Panc1 (cell line): ENCODE measurements around the gene MIOX. TPM values are rescaled to one million over a fixed set of nuclear protein-coding genes. Genes with fewer than 3 reads are reported as not detected.

Experiments used
- ATAC-seq: fragments of 200-7000 bp; cut with Tn5 transposase; 2 replicates; pipeline ENCODE4 v1.9.1; 2020; ENCODE audit warnings: mild to moderate bottlenecking, moderate library complexity
- BruUV-seq: library from RNA; stranded (reverse); fragments of 400-500 nt; replicated peaks from 2 replicates; lab custom pipeline; 2021; lab: Mats Ljungman, UMichigan
- CTCF ChIA-PET: fragments of 300-600 bp; sonication (Branson Sonifier 250); formaldehyde crosslinking; loops from one replicate; lab custom pipeline; 2022; ENCODE audit warnings: antibody characterized with exemption; lab: Charles Lee
- POLR2A ChIA-PET: fragments of 300-600 bp; sonication (Branson Sonifier 250); formaldehyde crosslinking; loops from one replicate; lab custom pipeline; 2022; ENCODE audit warnings: antibody characterized with exemption; lab: Charles Lee
- DNase-seq: peaks from one replicate; pipeline ENCODE4 v3.0.0-alpha.2; 2010; ENCODE audit warnings: low read depth, low spot score
- H3K27ac ChIP-seq: 2 replicates; pipeline ENCODE4 v1.5.1; 2011; ENCODE audit warnings: mild to moderate bottlenecking, low read length, inconsistent platforms
- H3K27me3 ChIP-seq: fragments of 200-500 bp; sonication (Bioruptor generic); 2 replicates; pipeline ENCODE4 v1.6.0; 2014; ENCODE audit warnings: low read length, inconsistent platforms; ENCODE audit not compliant: control insufficient read depth, insufficient read depth
- H3K36me3 ChIP-seq: fragments of 200-500 bp; sonication (Bioruptor generic); 2 replicates; pipeline ENCODE4 v1.5.1; 2014; ENCODE audit warnings: inconsistent platforms, mild to moderate bottlenecking, low read length, moderate library complexity; ENCODE audit not compliant: control insufficient read depth, insufficient read depth
- H3K4me1 ChIP-seq: 2 replicates; pipeline ENCODE4 v1.5.1; 2011; ENCODE audit warnings: inconsistent platforms, mild to moderate bottlenecking, low read length, moderate library complexity; ENCODE audit not compliant: control insufficient read depth, insufficient read depth
- H3K4me3 ChIP-seq, 2 experiments: 2 replicates each; pipeline ENCODE4 v1.5.1; 2011 to 2012; ENCODE audit warnings: low read depth in 2 of 2, low read length in 2 of 2, mild to moderate bottlenecking in 2 of 2, inconsistent platforms in 1 of 2, moderate library complexity in 1 of 2
- H3K9me3 ChIP-seq: fragments of 200-500 bp; sonication (Bioruptor generic); 2 replicates; pipeline ENCODE4 v1.5.1; 2014; ENCODE audit warnings: low read depth, mild to moderate bottlenecking, inconsistent platforms, low read length, moderate library complexity; ENCODE audit not compliant: control insufficient read depth, insufficient read depth
- CTCF ChIP-seq: fragments of 450-650 bp; IDR thresholded peaks from 2 replicates; pipeline ENCODE4 v1.5.1; 2017; ENCODE audit warnings: mild to moderate bottlenecking
- POLR2AphosphoS5 ChIP-seq: IDR thresholded peaks from 2 replicates; pipeline ENCODE4 v1.6.1; 2012; ENCODE audit warnings: mild to moderate bottlenecking, low read depth, low read length, moderate library complexity
- REST ChIP-seq, 2 experiments: IDR thresholded peaks; 2 replicates each; pipeline ENCODE4 v1.6.1; 2011 to 2012; ENCODE audit warnings: low read depth in 2 of 2, control low read depth in 1 of 2, low read length in 1 of 2, mild to moderate bottlenecking in 1 of 2, moderate library complexity in 1 of 2; ENCODE audit not compliant: insufficient read depth in 1 of 2
- SIN3A ChIP-seq: IDR thresholded peaks from 2 replicates; pipeline ENCODE4 v1.6.1; 2012; ENCODE audit warnings: low read depth, mild to moderate bottlenecking, low read length, moderate library complexity, borderline replicate concordance; ENCODE audit not compliant: insufficient read depth
- TCF7L2 ChIP-seq: IDR thresholded peaks from 2 replicates; pipeline ENCODE4 v1.6.1; 2011; ENCODE audit warnings: mild to moderate bottlenecking, low read depth, low read length, inconsistent platforms
- in situ Hi-C: cut with HindIII; loops from 2 replicates; pipeline ENCODE4 v1.10.0; 2016; ENCODE audit warnings: low sequenced_read_pairs, low pct_unique_long_range_greater_than_20kb
- intact Hi-C: fragments of 100-400 bp; cut with micrococcal nuclease; formaldehyde crosslinking; loops from one replicate; pipeline ENCODE4 v1.10.0; 2022; ENCODE audit not compliant: unreplicated experiment
- total RNA-seq: library from RNA; stranded (reverse); gene quantifications from one replicate; pipeline ENCODE4 v1.2.1, GENCODE V29; 2021; ENCODE audit not compliant: unreplicated experiment

MIOX gene
- total RNA-seq, 1 experiment from 2014 or later = 0.23 TPM

- ATAC-seq = peak; percentile 32; the same call in 1 of the 2 replicates
- in situ Hi-C loops = no loop called here
Observed at GRCh38 chr22:50525858-50526107, 39.1 kb downstream of the MIOX start.

GRCh38 chr22:50526108-50526833 lies 39.6 kb downstream of the MIOX start:
- peaks cover 4% of the 10 kb centered on the region for H3K4me1 ChIP-seq
- ChIA-PET POLR2A (interaction anchor here (0.6 kb wide), 1 partner anchor 173 kb away, joined by 3 read pairs; no protein-coding TSS in a partner anchor), CTCF (interaction anchor here (0.8 to 1.4 kb wide), 4 partner anchors 9 to 94 kb away, joined by 3 to 12 read pairs (median 10); partner anchors contain the start of genes LMF2 and NCAPH2)
- H3K4me3 ChIP-seq = peak overlapping the region; percentile 65 to 69
- in situ Hi-C loops = no loop called here
- DNase-seq (no peak), ATAC-seq (peak; percentile 37)
- H3K27me3 ChIP-seq = no peaks in the 10 kb centered on the region
- no peaks in the 10 kb centered on the region; the same call in 1 of the 2 replicates for H3K36me3 ChIP-seq
- BruUV-seq = no TSS peak
- peak overlapping the region; percentile 79; the same call in 1 of the 2 replicates for H3K27ac ChIP-seq
- H3K9me3 ChIP-seq = no peaks in the 10 kb centered on the region
- intact Hi-C loops = no loop called here
- TF ChIP-seq CTCF = peak; percentile 82
- TF ChIP-seq POLR2AphosphoS5 = peak; percentile 47; the same call in 1 of the 2 replicates
- TF ChIP-seq SIN3A = peak; percentile 49; the same call in 1 of the 2 replicates
- no peak for TF ChIP-seq TCF7L2

More at GRCh38 chr22:50525858-50526107, 39.1 kb downstream of the MIOX start:
- ChIA-PET POLR2A (interaction anchor here (0.5 to 0.6 kb wide), 2 partner anchors 24 to 174 kb away, joined by 3 read pairs; no protein-coding TSS in a partner anchor), CTCF (interaction anchor here (0.7 to 1.4 kb wide), 5 partner anchors 9 to 95 kb away, joined by 3 to 12 read pairs (median 9); partner anchors contain the start of genes LMF2 and NCAPH2)
- H3K27me3 ChIP-seq = no peaks in the 10 kb centered on the region
- no peak for DNase-seq
- no TSS peak for BruUV-seq
- peak overlapping the region; percentile 65 to 69 for H3K4me3 ChIP-seq
- no peak overlapping the region; the same call in 1 of the 2 replicates for H3K27ac ChIP-seq
- no peaks in the 10 kb centered on the region; the same call in 1 of the 2 replicates for H3K36me3 ChIP-seq
- no peaks in the 10 kb centered on the region for H3K9me3 ChIP-seq
- no peak for TF ChIP-seq SIN3A
- no peak for TF ChIP-seq TCF7L2
- TF ChIP-seq REST (IDR thresholded peaks at IDR 0.05; ENCODE audit: insufficient read depth in 1 of 2, low read depth in 2 of 2, low read length in 1 of 2) = no peak
- no peak for TF ChIP-seq CTCF
- TF ChIP-seq POLR2AphosphoS5 = no peak
- intact Hi-C loops = no loop called here
- peaks cover 4% of the 10 kb centered on the region for H3K4me1 ChIP-seq
